Loucy (cell line): ENCODE results near the gene MEIS3.

Source experiments
- H2AFZ ChIP-seq: fragments of 200-600 bp; sonication (generic); 2 replicates; pipeline ENCODE4 v1.6.0; 2016; ENCODE audit warnings: antibody characterized with exemption, mild to moderate bottlenecking, low read length, moderate library complexity
- H3F3A ChIP-seq: fragments of 200-600 bp; 2 replicates; pipeline ENCODE4 v1.6.0; 2016; ENCODE audit warnings: antibody characterized with exemption, low read depth, mild to moderate bottlenecking
- H3K27me3 ChIP-seq: fragments of 200-600 bp; sonication (generic); 2 replicates; pipeline ENCODE4 v1.6.1; 2014; ENCODE audit warnings: low read length, mild to moderate bottlenecking; ENCODE audit not compliant: insufficient read depth, poor library complexity, severe bottlenecking
- H3K36me3 ChIP-seq: fragments of 200-600 bp; sonication (generic); 2 replicates; pipeline ENCODE4 v1.6.1; 2016; ENCODE audit warnings: low read length; ENCODE audit not compliant: insufficient read depth
- H3K4me1 ChIP-seq: fragments of 200-600 bp; sonication (generic); 2 replicates; pipeline ENCODE4 v1.5.1; 2014; ENCODE audit warnings: low read length, mild to moderate bottlenecking; ENCODE audit not compliant: insufficient read depth, poor library complexity, severe bottlenecking
- H3K4me2 ChIP-seq: fragments of 200-600 bp; sonication (generic); 2 replicates; pipeline ENCODE4 v1.6.0; 2014; ENCODE audit warnings: antibody characterized with exemption, low read length, low read depth, mild to moderate bottlenecking; ENCODE audit not compliant: poor library complexity, severe bottlenecking
- H3K4me3 ChIP-seq: fragments of 200-600 bp; sonication (generic); 2 replicates; pipeline ENCODE4 v1.5.1; 2014; ENCODE audit warnings: low read length, mild to moderate bottlenecking, mixed read lengths; ENCODE audit not compliant: poor library complexity, severe bottlenecking
- H3K79me2 ChIP-seq: fragments of 200-600 bp; sonication (generic); 2 replicates; pipeline ENCODE4 v1.6.1; 2014; ENCODE audit warnings: low read length; ENCODE audit not compliant: insufficient read depth
- H3K9ac ChIP-seq: fragments of 200-600 bp; sonication (generic); 2 replicates; pipeline ENCODE4 v1.6.0; 2014; ENCODE audit warnings: mild to moderate bottlenecking, low read depth, low read length, moderate library complexity; ENCODE audit not compliant: poor library complexity, severe bottlenecking
- H3K9me2 ChIP-seq: fragments of 200-600 bp; sonication (generic); replicated peaks from 2 replicates; pipeline ENCODE4 v1.6.1; 2016; ENCODE audit warnings: low read depth, low read length, mixed read lengths
- H3K9me3 ChIP-seq: fragments of 200-600 bp; sonication (generic); 2 replicates; pipeline ENCODE4 v1.6.1; 2014; ENCODE audit warnings: mild to moderate bottlenecking, antibody characterized with exemption, low read length, low read depth; ENCODE audit not compliant: insufficient read depth
- H4K20me1 ChIP-seq: fragments of 200-600 bp; sonication (generic); 2 replicates; pipeline ENCODE4 v1.6.0; 2014; ENCODE audit warnings: antibody characterized with exemption, low read length, mild to moderate bottlenecking; ENCODE audit not compliant: insufficient read depth, poor library complexity, severe bottlenecking
- EZH2phosphoT487 ChIP-seq: fragments of 200-600 bp; IDR thresholded peaks from 2 replicates; pipeline ENCODE4 v1.6.1; 2018; ENCODE audit warnings: antibody characterized with exemption, mild to moderate bottlenecking, moderate library complexity, borderline replicate concordance
- TF ChIP-seq, protein P1 (sequence below): fragments of 200-600 bp; sonication (generic); conservative IDR thresholded peaks from 2 replicates; pipeline ENCODE4 v1.5.1; 2014; ENCODE audit warnings: mild to moderate bottlenecking, antibody characterized with exemption, low read length

Gene MEIS3

DNA sequence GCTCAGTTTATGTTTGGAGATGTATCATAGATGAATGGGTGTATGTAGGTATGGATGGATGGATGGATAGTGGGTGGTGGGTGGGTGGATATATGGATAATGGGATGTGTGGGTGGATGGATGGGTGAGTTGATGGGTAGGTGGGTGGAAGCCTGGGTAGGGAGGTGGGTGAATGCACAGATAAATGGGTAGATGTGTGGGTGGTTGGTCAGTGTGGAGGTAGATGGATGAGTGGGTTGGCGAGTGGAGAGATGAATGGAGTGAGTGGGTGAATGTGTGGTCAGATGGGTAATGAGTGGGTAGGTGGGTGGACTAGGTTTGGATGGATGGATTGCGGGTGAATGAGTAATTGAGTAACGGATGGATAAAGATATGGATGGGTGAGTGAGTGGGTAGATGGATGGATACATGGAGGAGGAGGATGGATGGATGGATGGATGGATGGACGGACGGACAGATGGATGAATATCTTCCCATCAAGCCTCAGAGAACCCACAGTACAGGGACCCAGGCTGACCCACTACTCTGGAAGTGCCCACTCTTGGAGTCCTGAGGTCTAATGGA is 13.4 kb downstream of the MEIS3 start:
- Histone ChIP-seq H3K36me3 (no peaks in the 10 kb centered on the region), H3K79me2 (no peaks in the 10 kb centered on the region)

DNA sequence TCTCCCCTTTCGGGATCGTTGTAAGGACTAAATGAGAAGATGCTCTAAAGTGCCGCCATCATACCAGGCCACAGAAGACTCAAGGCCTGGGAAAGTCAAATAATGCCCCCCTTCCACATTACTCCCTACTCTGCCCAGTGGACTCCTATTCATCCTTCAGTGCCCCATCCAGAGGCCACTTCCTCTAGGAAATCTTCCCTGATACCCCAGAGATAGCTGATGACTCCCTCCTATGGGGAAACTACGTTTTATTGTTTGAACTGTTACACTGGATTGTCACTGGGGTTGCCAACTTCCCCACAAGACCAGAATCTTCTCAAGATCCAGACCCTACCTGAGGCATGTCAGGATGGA is 14.2 kb downstream of the MEIS3 start:
- Histone ChIP-seq H3K4me2 (no peak overlapping the region), H3K79me2 (no peaks in the 10 kb centered on the region), H2AFZ (no peak overlapping the region), H3F3A (no peaks in the 10 kb centered on the region), H3K9ac (no peak overlapping the region), H3K4me3 (no peak overlapping the region), H4K20me1 (no peaks in the 10 kb centered on the region), H3K36me3 (no peaks in the 10 kb centered on the region), H3K9me3 (no peaks in the 10 kb centered on the region), H3K9me2 (no peaks in the 10 kb centered on the region), H3K4me1 (no peaks in the 10 kb centered on the region), H3K27me3 (no peaks in the 10 kb centered on the region)
- TF ChIP-seq, protein P1, sequence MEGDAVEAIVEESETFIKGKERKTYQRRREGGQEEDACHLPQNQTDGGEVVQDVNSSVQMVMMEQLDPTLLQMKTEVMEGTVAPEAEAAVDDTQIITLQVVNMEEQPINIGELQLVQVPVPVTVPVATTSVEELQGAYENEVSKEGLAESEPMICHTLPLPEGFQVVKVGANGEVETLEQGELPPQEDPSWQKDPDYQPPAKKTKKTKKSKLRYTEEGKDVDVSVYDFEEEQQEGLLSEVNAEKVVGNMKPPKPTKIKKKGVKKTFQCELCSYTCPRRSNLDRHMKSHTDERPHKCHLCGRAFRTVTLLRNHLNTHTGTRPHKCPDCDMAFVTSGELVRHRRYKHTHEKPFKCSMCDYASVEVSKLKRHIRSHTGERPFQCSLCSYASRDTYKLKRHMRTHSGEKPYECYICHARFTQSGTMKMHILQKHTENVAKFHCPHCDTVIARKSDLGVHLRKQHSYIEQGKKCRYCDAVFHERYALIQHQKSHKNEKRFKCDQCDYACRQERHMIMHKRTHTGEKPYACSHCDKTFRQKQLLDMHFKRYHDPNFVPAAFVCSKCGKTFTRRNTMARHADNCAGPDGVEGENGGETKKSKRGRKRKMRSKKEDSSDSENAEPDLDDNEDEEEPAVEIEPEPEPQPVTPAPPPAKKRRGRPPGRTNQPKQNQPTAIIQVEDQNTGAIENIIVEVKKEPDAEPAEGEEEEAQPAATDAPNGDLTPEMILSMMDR: no peak
- TF ChIP-seq EZH2phosphoT487: no peak

More for the DNA sequence above, 13.4 kb downstream of the MEIS3 start:
- H3K9me3 ChIP-seq: no peaks in the 10 kb centered on the region
- H3K9me2 ChIP-seq: no peaks in the 10 kb centered on the region
- H2AFZ ChIP-seq: no peak overlapping the region
- H4K20me1 ChIP-seq: no peaks in the 10 kb centered on the region
- no peak overlapping the region for H3K4me2 ChIP-seq
- H3K4me1 ChIP-seq: no peaks in the 10 kb centered on the region
- H3F3A ChIP-seq: no peaks in the 10 kb centered on the region
- H3K27me3 ChIP-seq: no peaks in the 10 kb centered on the region
- no peak overlapping the region for H3K4me3 ChIP-seq
- TF ChIP-seq EZH2phosphoT487: no peak
- TF ChIP-seq, protein P1: no peak
- no peak overlapping the region for H3K9ac ChIP-seq

DNA sequence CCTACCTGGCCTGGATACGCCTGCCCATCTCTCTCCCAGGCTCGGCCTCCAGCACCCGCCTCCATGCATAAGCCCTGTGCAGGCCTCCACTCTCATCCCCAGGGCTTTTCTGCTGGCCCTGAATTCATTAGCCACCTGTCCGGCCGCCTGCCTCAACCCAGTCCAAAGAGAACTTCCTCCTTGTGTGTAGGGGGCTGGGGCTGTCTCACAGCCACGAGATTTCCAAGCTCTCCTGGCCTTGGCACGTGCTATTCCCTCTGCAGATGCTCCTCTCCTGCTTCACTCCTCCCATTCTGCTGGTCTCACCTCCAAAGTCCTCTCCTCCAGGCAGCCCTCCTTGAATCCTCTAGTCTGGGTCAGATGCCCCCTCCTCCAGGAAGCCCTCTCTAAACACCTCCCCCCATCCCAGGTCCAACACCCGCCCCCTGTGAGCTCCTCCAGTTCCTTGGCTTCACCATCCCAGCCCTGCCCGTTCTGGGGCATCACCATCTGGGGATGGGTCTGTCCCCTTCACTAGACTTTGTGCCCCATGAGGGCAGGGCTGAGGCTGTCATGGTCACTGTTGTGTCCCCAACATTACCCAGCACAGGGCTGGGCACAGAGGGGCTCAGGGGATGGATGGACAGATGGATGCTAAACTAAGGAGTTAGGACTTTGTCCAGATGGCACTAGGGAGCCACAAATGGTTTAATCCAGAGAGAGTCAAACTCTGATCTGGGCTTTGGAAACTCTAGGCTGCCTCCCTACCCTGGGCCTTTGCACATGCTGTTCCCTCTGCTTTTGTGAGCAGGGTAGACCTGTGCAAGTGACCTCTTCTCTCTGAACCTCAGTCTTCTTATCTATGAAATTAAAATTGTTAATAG is 14.8 kb downstream of the MEIS3 start:
- Histone ChIP-seq H3K79me2 (no peaks in the 10 kb centered on the region), H3K36me3 (no peaks in the 10 kb centered on the region), H3K27me3 (no peaks in the 10 kb centered on the region), H3K9ac (no peak overlapping the region), H4K20me1 (no peaks in the 10 kb centered on the region), H3K4me3 (no peak overlapping the region), H3K9me3 (no peaks in the 10 kb centered on the region), H3K4me1 (no peaks in the 10 kb centered on the region), H3K9me2 (no peaks in the 10 kb centered on the region), H3K4me2 (no peak overlapping the region), H3F3A (no peaks in the 10 kb centered on the region), H2AFZ (no peak overlapping the region)
- TF ChIP-seq, protein P1: no peak
- TF ChIP-seq EZH2phosphoT487: no peak
